Right lobe of liver (tissue), 6 donors: ENCODE measurements around the gene C1orf116. TPM values are rescaled to one million over a fixed set of nuclear protein-coding genes. Genes with fewer than 3 reads are reported as not detected.

Experiments used
- ATAC-seq, 4 donors: fragments of 200-7000 bp; cut with Tn5 transposase; one replicate each; pipeline ENCODE4 v1.9.1; 2020; ENCODE audit warnings: mild to moderate bottlenecking in 4 of 4, moderate library complexity in 4 of 4
- DNase-seq, 3 donors: peaks; one replicate each; pipeline ENCODE4 v3.0.0-alpha.2; 2020
- H3K27ac ChIP-seq, 3 donors: fragments of 200-600 bp; one replicate each; pipeline ENCODE4 v1.8.0; 2022
- H3K27me3 ChIP-seq, 2 donors: fragments of 200-600 bp; one replicate each; pipeline ENCODE4 v1.8.0; 2022
- H3K36me3 ChIP-seq, 4 donors: fragments of 200-600 bp; sonication (generic) in 1 of 4; one replicate each; pipeline versions ENCODE4 v1.5.1 to v1.8.0; 2017 to 2022; ENCODE audit warnings: control low read depth in 1 of 4
- H3K4me1 ChIP-seq, 4 donors: fragments of 200-600 bp; sonication (generic) in 1 of 4; one replicate each; pipeline versions ENCODE4 v1.5.1 to v1.8.0; 2017 to 2022; ENCODE audit warnings: control low read depth in 1 of 4
- H3K4me3 ChIP-seq, 3 donors: fragments of 200-600 bp; one replicate each; pipeline ENCODE4 v1.8.0; 2022
- H3K9me3 ChIP-seq, 4 donors: fragments of 200-600 bp; sonication (generic) in 1 of 4; one replicate each; pipeline versions ENCODE4 v1.5.1 to v1.8.0; 2017 to 2022; ENCODE audit warnings: control low read depth in 1 of 4
- POLR2A ChIP-seq: fragments of 450-650 bp; IDR thresholded peaks from one replicate; pipeline ENCODE4 v1.6.1; 2017; ENCODE audit warnings: antibody characterized with exemption, mild to moderate bottlenecking
- WGBS: methylation state at CpG from one replicate; pipeline ENCODE4 v1.1.6; 2018; ENCODE audit warnings: low coverage, low lambda C conversion rate; ENCODE audit not compliant: insufficient coverage; ENCODE audit errors: missing lambda C conversion rate; 5-methylcytosine and 5-hydroxymethylcytosine counted together
- intact Hi-C, 2 donors: fragments of 100-400 bp; cut with DNase I; formaldehyde crosslinking; loops; one replicate each; pipeline versions ENCODE4 v1.11.2 to v1.14.1; 2022
- total RNA-seq, 6 experiments: library from RNA; depleted of rRNA in 2 of 6; stranded (reverse); fragments of >200 nt in 2 of 6; fragmentation: NEBNext Ultra II Directional in 3 of 6; extraction: Animal tissue kit (Norgen Biotek cat#: 25700) in 3 of 6; gene quantifications; one replicate each; pipeline versions ENCODE4 v1.1.0 to v1.2.4, GENCODE V29; 2016 to 2023
- TF ChIP-seq, protein P1 (sequence below), 4 donors: fragments of 200-600 bp in 3 of 4; fragments of 450-650 bp in 1 of 4; IDR thresholded peaks; one replicate each; pipeline versions ENCODE4 v1.5.1 to v1.8.0; 2016 to 2022; ENCODE audit warnings: antibody characterized with exemption in 4 of 4, mild to moderate bottlenecking in 2 of 4
- donor health status: DM: no; HTN: yes; CAD: no.
- donor health status: DM: no; HTN: no; CAD: no.
- donor health status: DM: no; HTN: no; CAD: no.
- donor health status: DM: no; HTN: yes; CAD: no.
- donor health status: DM: no; HTN: yes; CAD: no.

C1orf116 gene
- total RNA-seq, 6 experiments from 2014 or later, result 0.27 to 0.68 (median 0.37) TPM

DNA sequence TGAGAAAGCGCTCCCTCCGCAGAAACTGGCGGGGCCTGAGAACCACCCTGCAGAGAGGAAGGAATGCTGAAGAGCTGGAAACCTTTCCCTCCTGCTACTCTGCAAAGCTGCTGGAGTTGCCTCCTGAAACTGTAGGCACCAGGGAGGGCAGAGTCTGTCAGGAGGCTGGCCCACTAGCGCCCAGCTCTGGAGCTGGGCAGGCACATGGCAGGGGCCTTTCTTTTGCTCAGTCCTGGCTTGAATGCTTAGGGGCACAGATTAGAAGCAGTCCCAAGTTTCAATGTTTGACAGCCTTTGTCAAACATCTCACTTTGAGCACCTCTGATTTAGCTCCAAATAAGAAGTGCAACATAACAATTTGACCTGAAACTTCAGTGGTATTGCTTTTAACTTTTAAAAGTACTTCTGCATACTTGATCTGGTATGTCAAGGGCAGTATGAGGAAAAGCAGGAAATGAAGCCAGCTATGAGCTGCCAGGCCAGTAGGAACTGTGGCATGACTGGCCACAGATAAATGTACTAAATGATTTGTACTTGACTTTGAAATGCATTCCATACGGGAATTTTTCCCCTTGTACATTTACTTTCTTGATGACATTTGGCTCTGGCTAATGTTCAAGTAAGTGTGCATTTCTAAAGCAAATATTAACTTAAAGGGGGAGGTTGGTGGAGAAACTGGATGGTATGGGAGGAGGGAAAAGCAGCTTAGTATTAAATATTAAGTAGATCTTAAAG is 7.2 kb downstream of the C1orf116 start:
- no peak overlapping the region for H3K4me3 ChIP-seq
- 54% methylated on average over 5 of the region's 5 CpGs for WGBS
- no peaks in the 10 kb centered on the region for H3K27me3 ChIP-seq
- TF ChIP-seq, protein P1, sequence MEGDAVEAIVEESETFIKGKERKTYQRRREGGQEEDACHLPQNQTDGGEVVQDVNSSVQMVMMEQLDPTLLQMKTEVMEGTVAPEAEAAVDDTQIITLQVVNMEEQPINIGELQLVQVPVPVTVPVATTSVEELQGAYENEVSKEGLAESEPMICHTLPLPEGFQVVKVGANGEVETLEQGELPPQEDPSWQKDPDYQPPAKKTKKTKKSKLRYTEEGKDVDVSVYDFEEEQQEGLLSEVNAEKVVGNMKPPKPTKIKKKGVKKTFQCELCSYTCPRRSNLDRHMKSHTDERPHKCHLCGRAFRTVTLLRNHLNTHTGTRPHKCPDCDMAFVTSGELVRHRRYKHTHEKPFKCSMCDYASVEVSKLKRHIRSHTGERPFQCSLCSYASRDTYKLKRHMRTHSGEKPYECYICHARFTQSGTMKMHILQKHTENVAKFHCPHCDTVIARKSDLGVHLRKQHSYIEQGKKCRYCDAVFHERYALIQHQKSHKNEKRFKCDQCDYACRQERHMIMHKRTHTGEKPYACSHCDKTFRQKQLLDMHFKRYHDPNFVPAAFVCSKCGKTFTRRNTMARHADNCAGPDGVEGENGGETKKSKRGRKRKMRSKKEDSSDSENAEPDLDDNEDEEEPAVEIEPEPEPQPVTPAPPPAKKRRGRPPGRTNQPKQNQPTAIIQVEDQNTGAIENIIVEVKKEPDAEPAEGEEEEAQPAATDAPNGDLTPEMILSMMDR (IDR thresholded peaks at IDR 0.05), result no peak
- no peak for TF ChIP-seq POLR2A
- H3K9me3 ChIP-seq, result no peaks in the 10 kb centered on the region
- H3K4me1 ChIP-seq, result peaks cover 0 to 10% (median 3%) of the 10 kb centered on the region in 4 donors
- peak; percentile 17 to 56 (median 44) for ATAC-seq
- no peak overlapping the region for H3K27ac ChIP-seq
- H3K36me3 ChIP-seq, result no peaks in the 10 kb centered on the region
- intact Hi-C loops, result no loop called here
- no peak for DNase-seq

DNA sequence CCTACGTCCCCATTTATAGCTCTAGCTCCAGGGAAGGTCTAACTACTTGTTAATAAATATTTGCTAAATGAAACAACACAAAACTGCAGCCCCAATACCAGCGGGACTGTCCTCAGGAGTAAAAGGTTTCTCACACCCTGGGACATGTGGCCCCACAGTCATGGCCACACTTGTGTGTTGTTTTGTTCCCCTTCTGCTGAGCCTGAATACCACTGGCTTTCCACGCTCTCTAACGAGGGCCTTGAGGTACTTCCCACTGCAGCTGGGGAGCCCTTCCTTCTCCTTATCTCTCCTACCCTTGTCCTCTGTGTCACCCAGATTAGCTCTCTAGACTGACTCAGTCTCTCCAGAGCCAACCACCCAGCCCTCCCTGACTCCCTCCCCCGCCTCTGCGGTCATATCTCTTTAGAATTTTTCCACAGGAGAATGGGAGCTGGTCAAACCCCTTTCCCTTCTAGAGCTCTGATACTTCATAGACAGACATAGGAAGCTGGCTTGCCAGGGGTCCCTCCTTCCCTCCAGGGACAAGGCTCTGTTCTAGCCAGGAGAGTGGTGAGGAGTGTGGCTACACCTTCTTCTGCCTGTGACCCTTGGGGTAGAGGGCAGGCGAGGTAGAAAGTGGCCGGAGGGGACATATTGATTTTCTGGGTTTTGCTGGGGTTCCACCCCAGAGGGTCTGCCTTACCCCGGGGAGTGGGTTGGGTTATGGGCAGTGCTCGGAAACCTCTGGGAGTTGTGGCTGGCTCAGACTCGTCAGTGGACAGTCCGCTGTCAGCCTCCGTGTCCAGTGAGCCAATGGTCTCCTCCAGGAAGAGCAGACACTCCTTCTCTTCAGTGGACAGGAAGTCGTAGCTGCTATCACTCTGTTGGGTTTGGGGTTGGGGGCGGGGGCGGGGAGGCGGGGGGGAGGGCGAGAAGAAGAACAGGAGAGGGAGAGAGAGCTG is 8.1 kb downstream of the C1orf116 start:
- ATAC-seq, result peak; percentile 4 to 50 (median 48)
- no peak overlapping the region for H3K4me3 ChIP-seq

DNA sequence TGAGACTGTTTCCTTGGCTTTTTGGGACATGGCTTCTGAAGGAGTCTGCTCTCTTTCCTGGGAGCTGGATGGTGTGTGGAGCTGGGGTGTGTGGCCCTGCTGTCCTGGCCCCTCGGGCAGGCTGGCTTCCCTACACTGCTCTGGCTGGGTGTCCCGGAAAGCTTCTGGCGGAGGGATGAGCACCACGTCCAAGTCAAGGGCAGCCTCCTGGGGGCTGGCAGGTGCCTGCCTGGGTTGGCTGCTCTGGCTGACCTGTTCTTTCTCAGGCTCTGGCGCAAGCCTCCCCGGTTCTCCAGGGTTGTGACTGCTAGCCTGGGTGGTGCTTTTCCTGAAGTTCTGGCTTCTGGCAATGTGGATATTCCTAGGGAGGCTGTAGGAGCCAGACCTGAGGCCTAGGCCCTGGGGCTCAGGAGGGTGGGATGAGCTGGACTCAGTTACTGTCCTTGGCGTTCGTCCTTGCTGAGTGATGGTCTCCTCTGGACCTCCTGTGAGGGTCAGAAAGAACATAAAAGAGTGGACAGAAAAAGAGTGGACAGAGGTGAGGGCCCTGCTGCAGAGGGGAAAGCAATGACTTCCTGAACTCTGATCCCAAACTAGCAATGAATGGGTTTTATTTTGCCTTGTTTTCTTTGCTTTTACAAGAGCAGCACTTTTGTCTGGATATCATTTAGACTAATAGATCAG is 9.4 kb downstream of the C1orf116 start:
- ATAC-seq (no peak), DNase-seq (no peak)
- H3K4me3 ChIP-seq, result no peak overlapping the region
- intact Hi-C loops, result no loop called here
- WGBS, result 100% methylated on average over 2 of the region's 8 CpGs
- no peaks in the 10 kb centered on the region for H3K9me3 ChIP-seq
- no peak overlapping the region for H3K27ac ChIP-seq
- TF ChIP-seq, protein P1 (IDR thresholded peaks at IDR 0.05), result no peak
- TF ChIP-seq POLR2A, result no peak
- H3K4me1 ChIP-seq, result peaks cover 0 to 10% (median 3%) of the 10 kb centered on the region in 4 donors
- no peaks in the 10 kb centered on the region for H3K36me3 ChIP-seq
- H3K27me3 ChIP-seq, result no peaks in the 10 kb centered on the region

More for the DNA sequence above, 8.1 kb downstream of the C1orf116 start:
- no peaks in the 10 kb centered on the region for H3K9me3 ChIP-seq
- no peaks in the 10 kb centered on the region for H3K36me3 ChIP-seq
- TF ChIP-seq, protein P1 (IDR thresholded peaks at IDR 0.05), result no peak
- DNase-seq, result no peak
- peaks cover 0 to 10% (median 3%) of the 10 kb centered on the region in 4 donors for H3K4me1 ChIP-seq
- WGBS, result 50% methylated on average over 15 of the region's 18 CpGs
- intact Hi-C loops, result no loop called here
- H3K27ac ChIP-seq, result peak overlapping the region in 1 of 3 donors; percentile 20
- H3K27me3 ChIP-seq, result no peaks in the 10 kb centered on the region

DNA sequence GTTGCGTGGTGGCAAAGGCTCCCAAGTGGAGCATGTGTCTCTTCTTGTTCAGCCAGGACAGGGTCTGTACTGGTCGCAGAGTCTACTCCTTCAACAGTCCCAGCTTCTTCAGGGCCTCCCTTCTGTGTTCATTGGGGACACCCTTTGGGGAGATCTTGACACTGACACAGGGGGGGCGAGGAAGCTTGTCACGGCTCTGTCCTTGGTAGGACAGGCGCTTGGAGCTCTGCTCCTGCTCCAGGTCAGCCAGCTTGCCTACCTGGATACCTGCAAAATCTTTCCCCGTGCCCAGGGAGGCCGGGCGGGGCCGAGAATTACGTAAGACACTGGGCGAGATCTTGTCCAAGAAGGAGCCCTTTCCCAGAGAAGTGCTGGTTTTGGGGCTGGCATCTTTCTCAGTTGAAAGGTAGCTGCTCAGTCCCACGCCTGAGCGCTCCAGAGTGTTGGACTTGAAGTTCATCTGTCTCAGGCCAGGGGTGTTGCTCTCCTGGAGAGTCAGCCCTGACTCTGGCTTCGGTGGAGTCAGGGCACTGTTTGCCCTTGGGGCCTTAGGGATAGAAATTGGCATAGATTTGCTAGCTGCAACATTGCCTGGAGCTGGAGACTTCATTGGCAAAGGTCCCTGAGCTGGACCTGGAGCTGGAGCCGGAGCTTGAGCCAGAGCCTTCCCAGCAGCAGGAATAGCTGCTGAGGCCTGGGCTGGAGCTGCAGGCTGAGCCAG is 10.5 kb downstream of the C1orf116 start:
- Histone ChIP-seq H3K4me3 (no peak overlapping the region), H3K27me3 (no peaks in the 10 kb centered on the region), H3K27ac (no peak overlapping the region), H3K4me1 (peaks cover 0 to 10% (median 3%) of the 10 kb centered on the region in 4 donors), H3K9me3 (no peaks in the 10 kb centered on the region), H3K36me3 (no peaks in the 10 kb centered on the region)
- intact Hi-C loops, result no loop called here
- WGBS, result 72% methylated on average over 3 of the region's 15 CpGs
- DNase-seq, result no peak
- ATAC-seq, result peak in 1 of 4 donors; percentile 11
- TF ChIP-seq POLR2A, result no peak
- TF ChIP-seq, protein P1 (IDR thresholded peaks at IDR 0.05), result no peak
